ENCODE data around the gene SAGE1.

DNA sequence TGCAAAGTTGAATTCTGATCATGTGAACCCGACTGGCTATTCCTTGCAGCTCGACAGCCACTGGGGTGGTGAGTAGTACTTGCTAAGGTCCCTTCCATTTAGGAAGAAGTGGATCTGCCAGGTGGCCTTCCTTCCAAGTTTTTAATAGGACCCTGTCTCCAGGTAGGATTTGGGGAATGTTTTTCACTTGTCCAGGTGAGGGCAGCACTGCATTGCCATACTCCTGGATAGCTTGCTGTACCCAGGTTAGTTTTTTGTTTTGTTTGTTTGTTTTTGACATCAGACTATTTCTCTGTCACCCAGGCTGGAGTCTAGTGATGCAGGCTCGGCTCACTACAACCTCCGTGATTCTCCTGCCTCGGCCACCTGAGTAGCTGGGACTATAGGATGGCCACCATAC lies 29.8 kb downstream of the SAGE1 start:
- no peak for TF ChIP-seq TAF1 (IDR thresholded peaks at IDR 0.05; ENCODE audit: low read depth)
- TF ChIP-seq EP300 (IDR thresholded peaks at IDR 0.05; ENCODE audit: borderline replicate concordance): no peak
- TF ChIP-seq, protein P1, sequence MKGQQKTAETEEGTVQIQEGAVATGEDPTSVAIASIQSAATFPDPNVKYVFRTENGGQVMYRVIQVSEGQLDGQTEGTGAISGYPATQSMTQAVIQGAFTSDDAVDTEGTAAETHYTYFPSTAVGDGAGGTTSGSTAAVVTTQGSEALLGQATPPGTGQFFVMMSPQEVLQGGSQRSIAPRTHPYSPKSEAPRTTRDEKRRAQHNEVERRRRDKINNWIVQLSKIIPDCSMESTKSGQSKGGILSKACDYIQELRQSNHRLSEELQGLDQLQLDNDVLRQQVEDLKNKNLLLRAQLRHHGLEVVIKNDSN (IDR thresholded peaks at IDR 0.05): no peak
- TF ChIP-seq, protein P2, sequence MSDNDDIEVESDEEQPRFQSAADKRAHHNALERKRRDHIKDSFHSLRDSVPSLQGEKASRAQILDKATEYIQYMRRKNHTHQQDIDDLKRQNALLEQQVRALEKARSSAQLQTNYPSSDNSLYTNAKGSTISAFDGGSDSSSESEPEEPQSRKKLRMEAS (IDR thresholded peaks at IDR 0.05): no peak
